Measurements from ENCODE around the gene MYCBP2. TPM values are rescaled to one million over a fixed set of nuclear protein-coding genes. Genes with fewer than 3 reads are reported as not detected.
A peak's percentile ranks its signal among the peaks of the same experiment; 100 is the strongest.
"Not testable (repeated sequence)": the region's sequence is repeated elsewhere in the genome, so short reads cannot be mapped to it uniquely, and the experiment has no call there.

Gene MYCBP2
- total RNA-seq, 2 donors from 2014 or later = 108 to 135 TPM

DNA sequence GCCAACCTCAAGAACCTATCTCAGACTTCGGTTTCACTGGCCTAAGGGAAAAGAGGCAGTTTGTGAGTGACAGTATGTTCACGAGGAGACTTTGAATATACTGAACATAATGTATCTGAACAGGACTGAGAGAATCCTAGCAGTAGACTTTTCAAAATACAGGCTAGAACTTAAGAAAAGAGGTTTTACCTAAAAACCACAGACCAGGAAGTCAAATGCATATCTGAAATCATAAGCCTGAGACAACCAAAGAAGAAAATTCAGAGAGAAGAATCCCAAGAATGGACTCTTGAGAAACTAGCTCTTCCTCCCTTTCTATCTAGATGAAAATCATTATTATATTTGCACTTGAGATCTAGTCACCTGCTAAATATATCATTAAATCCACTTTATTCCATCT lies 17.6 kb downstream of the MYCBP2 start:
- H3K27me3 Mint-ChIP-seq = no peaks in the 10 kb centered on the region
- H3K36me3 Mint-ChIP-seq = no peaks in the 10 kb centered on the region
- H3K4me3 Mint-ChIP-seq = no peak overlapping the region
- H3K9me3 Mint-ChIP-seq = no peaks in the 10 kb centered on the region
- no peak overlapping the region for H3K27ac Mint-ChIP-seq
- ATAC-seq = no peak
- no peak for DNase-seq (ENCODE audit: low spot score)
- H3K4me1 Mint-ChIP-seq (ENCODE audit: low read depth in 2 of 2) = peaks cover 63 to 74% of the 10 kb centered on the region in 2 donors

DNA sequence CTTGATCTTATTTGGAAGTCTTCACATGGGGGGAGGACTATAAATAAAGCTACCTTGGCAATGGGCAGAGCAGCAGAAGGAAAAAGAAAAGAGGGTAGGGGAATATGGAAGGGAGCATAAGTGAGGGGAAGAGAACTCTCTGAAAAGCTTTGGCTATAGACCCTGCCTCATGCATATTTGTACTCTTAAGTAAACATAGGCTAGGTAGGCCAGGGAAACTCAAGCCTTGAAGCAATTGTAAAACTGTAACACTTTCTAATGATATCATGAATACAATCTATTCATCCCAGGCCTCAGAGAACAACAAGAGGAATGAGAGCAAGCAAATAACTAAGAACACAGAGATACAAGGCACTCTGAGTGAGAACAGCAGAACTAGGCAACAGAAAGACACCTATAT lies 20.4 kb downstream of the MYCBP2 start:
- Mint-ChIP-seq H3K4me1 (ENCODE audit: low read depth in 2 of 2) (peaks cover 58 to 62% of the 10 kb centered on the region in 2 donors), H3K27ac (no peak overlapping the region), H3K4me3 (no peak overlapping the region), H3K36me3 (no peaks in the 10 kb centered on the region), H3K27me3 (no peaks in the 10 kb centered on the region), H3K9me3 (no peaks in the 10 kb centered on the region)
- no peak for DNase-seq (ENCODE audit: low spot score)
- no peak for ATAC-seq

DNA sequence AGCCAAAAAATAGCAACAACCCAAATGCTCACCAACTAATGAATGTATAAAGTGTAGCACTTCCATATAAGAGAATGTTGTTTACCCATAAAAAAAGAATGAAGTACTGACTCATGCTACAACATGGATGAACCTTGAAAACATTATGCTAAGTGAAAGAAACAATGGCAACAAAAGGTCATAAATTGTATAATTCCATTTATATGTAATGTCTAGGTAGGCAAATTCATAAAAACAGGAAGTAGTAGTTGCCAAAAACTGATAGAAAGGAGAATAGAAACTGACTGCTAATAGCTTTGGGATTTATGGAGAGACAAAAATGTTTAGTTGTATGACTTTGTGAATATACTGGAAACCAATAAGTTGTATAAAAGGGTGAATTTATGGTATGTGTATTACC lies 21.6 kb downstream of the MYCBP2 start:
- no peak for DNase-seq (ENCODE audit: low spot score)
- H3K36me3 Mint-ChIP-seq = no peaks in the 10 kb centered on the region
- peaks cover 56 to 63% of the 10 kb centered on the region in 2 donors for H3K4me1 Mint-ChIP-seq (ENCODE audit: low read depth in 2 of 2)
- H3K27ac Mint-ChIP-seq = no peak overlapping the region
- H3K9me3 Mint-ChIP-seq = no peaks in the 10 kb centered on the region
- no peak for ATAC-seq
- no peak overlapping the region for H3K4me3 Mint-ChIP-seq
- no peaks in the 10 kb centered on the region for H3K27me3 Mint-ChIP-seq

DNA sequence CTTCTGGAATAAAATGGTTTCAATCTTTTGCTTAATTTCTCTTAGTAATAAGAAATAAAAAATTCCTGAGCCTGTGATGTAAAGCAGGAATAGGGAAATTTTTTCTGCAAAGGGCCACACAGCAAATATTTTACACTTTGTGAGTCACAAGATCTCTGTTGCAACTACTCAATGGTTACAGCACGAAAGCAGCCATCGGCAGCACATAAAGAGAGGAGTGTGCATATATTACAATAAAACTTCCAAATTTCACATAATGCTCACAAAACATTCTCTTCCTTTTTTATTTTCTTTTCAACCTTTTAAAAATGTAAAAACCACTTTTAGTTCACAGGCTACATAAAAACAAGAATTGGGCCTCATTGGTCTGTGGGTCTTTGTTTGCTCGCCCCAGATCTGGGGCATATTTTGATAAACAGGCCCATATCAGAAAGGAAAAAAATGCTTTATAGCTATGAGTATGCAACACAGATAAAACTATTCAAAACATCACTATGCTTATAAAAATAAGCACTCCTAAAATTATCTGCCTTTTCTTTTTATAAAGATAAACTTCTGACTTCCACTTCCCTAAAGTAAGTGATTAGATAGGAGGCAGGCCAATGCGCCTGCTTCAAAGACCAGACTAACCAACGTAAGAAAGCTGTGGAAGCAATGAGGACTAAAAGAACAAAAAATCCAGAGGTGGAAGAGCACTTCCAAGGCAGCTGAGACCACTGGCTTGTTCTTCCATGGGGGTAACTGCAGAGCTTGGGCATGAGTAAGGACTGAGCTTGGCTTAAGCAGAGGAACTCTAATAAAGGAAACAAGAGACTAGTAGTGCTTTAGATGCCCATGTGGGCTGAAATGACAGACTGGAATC lies 26.5 kb downstream of the MYCBP2 start:
- Mint-ChIP-seq H3K36me3 (no peaks in the 10 kb centered on the region), H3K4me3 (no peak overlapping the region), H3K27ac (peak overlapping the region in 1 of 2 donors; percentile 69), H3K4me1 (ENCODE audit: low read depth in 2 of 2) (peaks cover 41 to 42% of the 10 kb centered on the region in 2 donors), H3K9me3 (no peaks in the 10 kb centered on the region), H3K27me3 (no peaks in the 10 kb centered on the region)
- no peak for ATAC-seq
- DNase-seq (ENCODE audit: low spot score) = no peak

DNA sequence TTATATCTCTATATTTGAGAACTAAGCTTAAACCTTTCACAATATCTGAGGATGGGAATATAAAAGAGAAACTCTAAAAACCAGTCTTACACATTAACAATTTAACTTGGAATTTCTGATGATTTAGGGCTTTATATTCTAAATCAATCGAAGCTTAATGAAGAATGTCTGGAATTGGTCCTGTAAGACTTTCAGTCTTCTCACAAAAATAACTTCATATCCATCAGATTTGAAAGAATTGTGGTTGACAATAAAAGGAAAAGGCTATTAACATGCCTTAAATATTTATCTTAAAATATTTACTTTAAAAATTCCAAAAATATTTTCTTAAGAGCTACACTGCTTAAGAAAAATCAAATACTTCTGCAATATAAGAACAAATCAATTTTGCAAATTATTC lies 27.3 kb downstream of the MYCBP2 start:
- no peak for ATAC-seq
- H3K4me1 Mint-ChIP-seq (ENCODE audit: low read depth in 2 of 2) = peaks cover 37 to 38% of the 10 kb centered on the region in 2 donors
- DNase-seq (ENCODE audit: low spot score) = no peak
- no peaks in the 10 kb centered on the region for H3K9me3 Mint-ChIP-seq
- H3K4me3 Mint-ChIP-seq = no peak overlapping the region
- no peaks in the 10 kb centered on the region for H3K36me3 Mint-ChIP-seq
- H3K27me3 Mint-ChIP-seq = no peaks in the 10 kb centered on the region
- no peak overlapping the region for H3K27ac Mint-ChIP-seq

DNA sequence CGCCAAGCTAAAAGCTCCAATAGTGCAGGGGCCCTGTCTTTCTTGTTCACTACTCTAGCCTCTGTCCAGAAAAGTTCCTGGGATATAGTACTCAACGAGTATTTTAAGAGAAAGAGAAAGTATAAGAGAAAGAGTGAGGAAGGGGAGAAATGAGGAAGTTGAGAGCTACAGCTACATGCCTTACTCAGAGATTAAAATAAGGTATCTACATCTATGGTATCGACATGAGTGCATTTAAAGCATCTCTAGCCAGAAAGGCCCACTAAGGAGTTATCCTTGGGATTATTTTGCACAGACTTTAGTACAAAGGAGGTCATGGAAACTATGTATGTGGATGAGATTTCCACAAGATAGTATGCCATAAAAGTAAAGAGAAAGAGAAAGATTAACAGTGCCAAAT lies 28.5 kb downstream of the MYCBP2 start:
- H3K9me3 Mint-ChIP-seq = no peaks in the 10 kb centered on the region
- peaks cover 35 to 37% of the 10 kb centered on the region in 2 donors for H3K4me1 Mint-ChIP-seq (ENCODE audit: low read depth in 2 of 2)
- peak overlapping the region in 1 of 2 donors; percentile 42 for H3K27ac Mint-ChIP-seq
- H3K27me3 Mint-ChIP-seq = no peaks in the 10 kb centered on the region
- peaks cover under 1% of the 10 kb centered on the region for H3K36me3 Mint-ChIP-seq
- H3K4me3 Mint-ChIP-seq = peak overlapping the region; percentile 15
- ATAC-seq (no peak), DNase-seq (ENCODE audit: low spot score) (no peak)

DNA sequence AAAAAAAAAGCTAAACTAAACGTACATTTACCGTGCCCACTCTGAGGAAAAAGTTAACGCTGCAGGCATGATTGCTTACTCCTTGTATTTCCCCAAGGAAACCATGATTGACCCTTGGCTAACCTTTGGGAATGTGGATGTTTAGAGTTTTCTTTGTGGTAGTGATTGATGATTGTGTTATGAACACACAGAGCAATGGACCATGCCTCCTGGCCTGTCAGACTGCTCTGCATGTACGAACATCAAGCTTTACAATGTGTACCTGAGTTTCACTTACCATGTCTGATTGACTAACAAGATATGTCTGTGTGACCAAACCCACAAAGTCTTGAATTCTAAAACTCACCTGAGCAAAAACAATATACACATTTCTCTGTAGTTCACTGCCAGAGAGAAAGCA lies 35.1 kb downstream of the MYCBP2 start:
- ATAC-seq = no peak
- Mint-ChIP-seq H3K4me3 (no peak overlapping the region), H3K4me1 (ENCODE audit: low read depth in 2 of 2) (peaks cover 24 to 37% of the 10 kb centered on the region in 2 donors), H3K27me3 (no peaks in the 10 kb centered on the region), H3K36me3 (peaks cover 40% of the 10 kb centered on the region), H3K27ac (peak overlapping the region in 1 of 2 donors; percentile 16), H3K9me3 (no peaks in the 10 kb centered on the region)
- no peak for DNase-seq (ENCODE audit: low spot score)

DNA sequence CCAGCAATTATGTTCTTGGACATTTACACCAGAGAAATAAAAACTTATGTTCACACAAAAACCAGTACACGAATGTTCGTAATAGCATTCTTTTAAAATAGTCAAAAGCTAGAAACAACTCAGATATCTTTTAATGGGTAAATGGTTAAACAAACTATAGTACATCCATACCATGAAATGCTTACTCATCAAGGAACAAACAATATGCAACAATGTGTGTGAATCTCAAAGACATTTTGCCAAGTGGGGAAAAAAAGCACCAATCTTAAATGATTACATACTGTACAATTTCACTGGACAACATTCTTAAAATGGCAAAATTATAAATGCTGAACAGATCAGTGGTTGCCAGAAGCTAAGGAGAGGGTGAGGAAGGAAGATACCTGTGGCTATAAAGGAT lies 36.6 kb downstream of the MYCBP2 start:
- Mint-ChIP-seq H3K27me3 (no peaks in the 10 kb centered on the region), H3K4me1 (ENCODE audit: low read depth in 2 of 2) (peaks cover 29 to 35% of the 10 kb centered on the region in 2 donors), H3K9me3 (no peaks in the 10 kb centered on the region), H3K4me3 (peak overlapping the region; percentile 61), H3K36me3 (peaks cover 47% of the 10 kb centered on the region), H3K27ac (peak overlapping the region; percentile 37 to 63)
- ATAC-seq (no peak), DNase-seq (ENCODE audit: low spot score) (no peak)

DNA sequence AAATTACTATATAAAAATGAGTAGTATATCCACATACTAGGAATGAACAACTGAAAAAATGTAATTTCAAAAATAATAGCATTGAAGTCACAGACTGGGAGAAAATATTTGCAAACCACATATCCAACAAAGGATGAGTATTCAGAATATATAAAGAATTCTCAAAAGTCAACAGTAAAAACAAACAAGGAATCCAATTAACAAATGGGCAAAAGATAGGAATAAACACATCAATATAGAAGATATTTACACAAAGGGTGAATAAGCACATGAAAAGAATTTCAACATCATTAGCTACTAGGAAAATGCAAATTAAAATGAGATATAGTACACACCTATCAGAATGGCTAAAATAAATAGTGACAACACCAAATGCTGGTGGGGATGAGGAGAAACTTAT lies 37.0 kb downstream of the MYCBP2 start:
- ATAC-seq (no peak), DNase-seq (ENCODE audit: low spot score) (no peak)
- Mint-ChIP-seq H3K4me1 (ENCODE audit: low read depth in 2 of 2) (peaks cover 30 to 34% of the 10 kb centered on the region in 2 donors), H3K27ac (peak overlapping the region in 1 of 2 donors; percentile 63), H3K27me3 (no peaks in the 10 kb centered on the region), H3K36me3 (peaks cover 48% of the 10 kb centered on the region), H3K4me3 (no peak overlapping the region), H3K9me3 (no peaks in the 10 kb centered on the region)

DNA sequence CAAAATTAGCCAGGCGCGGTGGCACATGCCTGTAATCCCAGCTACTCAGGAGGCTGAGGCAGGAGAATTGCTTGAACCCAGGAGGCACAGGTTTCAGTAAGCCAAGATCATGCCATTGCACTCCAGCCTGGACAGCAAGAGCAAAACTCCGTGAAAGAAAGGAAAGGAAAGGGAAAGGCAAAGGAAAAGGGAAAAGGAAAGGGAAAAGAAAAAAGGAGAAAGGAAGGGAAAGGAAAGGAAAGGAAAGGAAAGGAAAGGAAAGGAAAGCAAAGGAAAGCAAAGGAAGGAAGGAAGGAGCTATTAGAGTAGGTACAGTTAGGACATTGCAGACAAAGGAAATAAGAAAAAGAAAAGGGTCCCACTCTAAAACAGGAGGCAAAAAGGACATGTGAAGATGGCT lies 41.3 kb downstream of the MYCBP2 start:
- not testable (repeated sequence) for ATAC-seq; H3K4me3 Mint-ChIP-seq; H3K27me3 Mint-ChIP-seq; DNase-seq (ENCODE audit: low spot score); H3K9me3 Mint-ChIP-seq
- Mint-ChIP-seq H3K36me3 (peaks cover 33% of the 10 kb centered on the region), H3K4me1 (ENCODE audit: low read depth in 2 of 2) (peaks cover 23 to 28% of the 10 kb centered on the region in 2 donors), H3K27ac (peak overlapping the region in 1 of 2 donors; percentile 12)

DNA sequence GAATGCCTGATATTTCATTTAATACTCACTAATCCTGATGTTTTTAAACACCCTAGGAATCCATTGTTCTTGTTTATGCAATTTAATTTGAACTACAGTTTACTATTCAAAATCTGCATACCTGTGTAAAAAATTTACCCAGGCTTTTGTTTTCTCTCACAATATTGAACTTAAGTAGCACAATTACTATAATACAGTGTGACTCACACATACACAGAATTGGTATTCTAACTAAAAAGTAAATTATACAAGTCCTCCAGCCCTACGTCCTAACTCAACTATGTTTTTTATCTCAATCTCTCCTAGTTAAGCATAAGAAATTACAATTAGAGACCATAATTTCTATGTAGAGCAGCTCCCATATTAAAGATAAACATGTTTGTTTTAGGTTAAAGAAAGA lies 41.8 kb downstream of the MYCBP2 start:
- Mint-ChIP-seq H3K27me3 (no peaks in the 10 kb centered on the region), H3K4me1 (ENCODE audit: low read depth in 2 of 2) (peaks cover 18 to 22% of the 10 kb centered on the region in 2 donors), H3K36me3 (peaks cover 28% of the 10 kb centered on the region), H3K4me3 (no peak overlapping the region), H3K27ac (peak overlapping the region in 1 of 2 donors; percentile 12), H3K9me3 (no peaks in the 10 kb centered on the region)
- ATAC-seq = no peak
- DNase-seq (ENCODE audit: low spot score) = no peak

DNA sequence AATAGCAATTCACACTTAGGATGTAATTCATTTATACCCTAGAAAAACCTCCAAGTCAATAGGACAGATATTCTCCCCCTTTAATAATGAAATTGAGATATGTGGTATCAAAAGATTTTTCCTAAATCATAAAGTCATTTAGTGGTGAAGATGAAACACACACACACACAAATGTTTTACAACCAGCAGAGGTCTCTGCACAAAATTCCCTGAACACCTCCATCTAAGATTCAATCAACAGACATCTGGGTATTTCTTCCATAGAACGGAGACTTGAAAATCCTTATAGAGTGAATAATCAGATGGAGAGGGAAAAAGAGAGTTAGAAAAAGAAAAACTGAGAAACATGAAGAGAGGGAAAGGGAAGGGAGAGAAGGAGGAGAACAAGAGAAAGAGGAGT lies 52.8 kb downstream of the MYCBP2 start:
- peaks cover 30% of the 10 kb centered on the region for H3K36me3 Mint-ChIP-seq
- ATAC-seq = no peak
- no peak overlapping the region for H3K27ac Mint-ChIP-seq
- no peaks in the 10 kb centered on the region for H3K9me3 Mint-ChIP-seq
- no peak overlapping the region for H3K4me3 Mint-ChIP-seq
- peaks cover 8 to 13% of the 10 kb centered on the region in 2 donors for H3K4me1 Mint-ChIP-seq (ENCODE audit: low read depth in 2 of 2)
- H3K27me3 Mint-ChIP-seq = no peaks in the 10 kb centered on the region
- no peak for DNase-seq (ENCODE audit: low spot score)

DNA sequence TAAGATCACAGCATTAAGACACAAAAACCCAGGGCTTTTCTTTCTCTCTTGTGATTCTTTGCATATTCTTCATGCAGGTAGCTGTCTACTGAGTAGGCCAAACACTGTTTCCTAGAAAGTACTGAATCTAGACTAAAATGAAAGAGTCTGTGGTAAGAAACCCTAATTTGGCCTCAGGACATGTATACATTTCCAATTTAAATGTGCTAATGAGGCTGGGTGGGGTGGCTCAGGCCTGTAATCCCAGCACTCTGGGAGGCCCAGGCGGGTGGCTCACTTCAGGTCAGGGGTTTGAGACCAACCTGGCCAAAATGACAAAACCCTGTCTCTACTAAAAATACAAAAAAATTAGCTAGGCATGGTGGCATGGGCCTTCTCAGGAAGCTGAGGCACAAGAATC lies 57.8 kb downstream of the MYCBP2 start:
- ATAC-seq (no peak), DNase-seq (ENCODE audit: low spot score) (no peak)
- H3K36me3 Mint-ChIP-seq = peaks cover 29% of the 10 kb centered on the region
- no peaks in the 10 kb centered on the region for H3K27me3 Mint-ChIP-seq
- no peaks in the 10 kb centered on the region for H3K9me3 Mint-ChIP-seq
- no peak overlapping the region for H3K4me3 Mint-ChIP-seq
- peaks cover 0 to 8% of the 10 kb centered on the region in 2 donors for H3K4me1 Mint-ChIP-seq (ENCODE audit: low read depth in 2 of 2)
- no peak overlapping the region for H3K27ac Mint-ChIP-seq

DNA sequence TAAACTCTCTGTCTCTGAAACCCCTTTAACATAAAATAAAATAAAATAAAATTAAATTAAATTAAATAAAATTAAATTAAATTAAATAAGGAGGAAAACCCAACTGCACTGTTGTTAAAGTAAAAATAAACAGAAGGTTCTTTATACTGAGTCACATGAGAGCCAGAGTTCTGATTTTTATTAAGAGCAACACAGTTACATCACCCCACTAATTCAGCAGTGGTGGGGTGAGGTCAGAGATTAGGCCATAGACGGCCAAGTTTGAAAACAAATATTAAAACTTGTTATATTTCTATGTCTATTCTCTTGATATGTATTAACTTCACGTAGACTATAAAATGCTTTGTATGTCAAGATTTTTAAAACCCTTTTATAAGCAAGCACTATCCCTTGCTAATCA lies 59.5 kb downstream of the MYCBP2 start:
- Mint-ChIP-seq H3K27me3 (no peaks in the 10 kb centered on the region), H3K4me1 (ENCODE audit: low read depth in 2 of 2) (peaks cover 0 to 3% of the 10 kb centered on the region in 2 donors), H3K4me3 (no peak overlapping the region), H3K27ac (no peak overlapping the region), H3K9me3 (no peaks in the 10 kb centered on the region), H3K36me3 (peaks cover 24% of the 10 kb centered on the region)
- DNase-seq (ENCODE audit: low spot score) = no peak
- no peak for ATAC-seq

All from natural killer cell treated with Interleukin-12 subunit alpha and Interleukin-12 subunit beta and Interleukin-15 and Interleukin-18, amount 100 ng/mL, for 72 hours (primary cell).